GM21367 (cell line): ENCODE measurements around the gene C2CD4D.

Source experiments
- ATAC-seq: cut with Tn5 transposase; IDR thresholded peaks from one replicate; pipeline ENCODE4 v1.9.1; 2021; ENCODE audit not compliant: unreplicated experiment

Gene C2CD4D

GRCh38 chr1:151790940-151791651, 48.5 kb downstream of the C2CD4D start:
- ATAC-seq = no peak

- ATAC-seq = peak; percentile 90
Observed at GRCh38 chr1:151790071-151790939, 49.3 kb downstream of the C2CD4D start, which contains the start of gene TDRKH. Gene TDRKH, minus strand, starts transcription at chr1:151790500. Its CDS starts 7,478 bp downstream, at chr1:151783022.
